ENCODE data around the gene ASCC3.
A peak's percentile ranks its signal among the peaks of the same experiment; 100 is the strongest.
"Not testable (repeated sequence)": the region's sequence is repeated elsewhere in the genome, so short reads cannot be mapped to it uniquely, and the experiment has no call there.

ASCC3 gene

DNA sequence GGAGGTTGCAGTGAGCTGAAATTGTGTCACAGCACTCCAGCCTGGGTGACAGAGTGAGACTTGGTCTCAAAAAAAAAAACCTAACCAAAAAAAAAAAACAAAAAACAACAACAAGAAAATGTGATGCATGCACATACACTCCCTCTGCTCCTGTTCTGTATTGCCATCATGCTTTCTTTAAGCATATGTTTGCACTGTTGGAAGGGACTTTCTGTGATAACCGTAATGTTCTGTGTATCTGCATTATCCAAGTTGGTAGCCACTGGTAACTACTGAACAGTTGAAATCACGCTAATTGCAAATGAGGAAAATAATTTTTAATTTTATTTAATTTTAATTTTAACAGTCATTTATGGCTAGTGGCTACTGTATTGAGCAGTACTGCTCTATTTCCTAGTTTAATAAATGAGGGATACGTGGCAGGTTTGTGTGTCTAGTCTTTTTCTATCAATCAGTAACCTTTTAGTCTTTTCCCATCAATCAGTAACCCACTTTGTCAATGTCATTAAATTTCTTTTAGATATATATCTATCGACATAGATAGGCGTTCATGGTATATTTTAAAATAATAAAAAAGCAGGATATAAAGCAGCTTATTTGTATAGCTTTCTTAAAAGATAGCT lies 135.6 kb downstream of the ASCC3 start:
- H3K36me3 Mint-ChIP-seq (ENCODE audit: low read depth): peaks cover 35% of the 10 kb centered on the region
- no peak for DNase-seq
- H3K27me3 Mint-ChIP-seq: no peaks in the 10 kb centered on the region
- no peak overlapping the region for H3K4me3 Mint-ChIP-seq
- no peaks in the 10 kb centered on the region for H3K4me1 Mint-ChIP-seq
- H3K27ac Mint-ChIP-seq: no peak overlapping the region
- ATAC-seq: no peak
- peaks cover 17% of the 10 kb centered on the region for H3K9me3 Mint-ChIP-seq

DNA sequence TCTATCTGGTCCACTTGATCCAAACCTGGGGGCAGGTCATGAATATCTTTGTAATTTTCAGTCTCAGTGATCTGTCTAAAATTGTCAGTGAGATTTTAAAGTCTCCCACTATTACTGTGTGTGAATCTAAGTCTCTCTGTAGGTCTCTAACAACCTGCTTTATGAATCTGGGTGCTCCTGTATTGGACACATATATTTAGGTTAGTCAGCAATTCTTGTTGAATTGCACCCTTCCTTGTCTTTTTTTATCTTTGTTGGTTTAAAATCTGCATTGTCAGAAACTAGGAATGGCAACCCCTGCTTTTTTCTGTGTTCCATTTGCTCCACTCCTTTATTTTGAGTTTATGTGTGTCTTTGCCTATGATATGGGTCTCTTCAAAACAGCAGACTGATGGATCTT lies 140.7 kb downstream of the ASCC3 start:
- Mint-ChIP-seq H3K4me1 (peaks cover 5% of the 10 kb centered on the region), H3K9me3 (peaks cover 26% of the 10 kb centered on the region), H3K27ac (no peak overlapping the region), H3K36me3 (ENCODE audit: low read depth) (peaks cover 27% of the 10 kb centered on the region), H3K4me3 (no peak overlapping the region), H3K27me3 (no peaks in the 10 kb centered on the region)
- DNase-seq: no peak
- no peak for ATAC-seq

DNA sequence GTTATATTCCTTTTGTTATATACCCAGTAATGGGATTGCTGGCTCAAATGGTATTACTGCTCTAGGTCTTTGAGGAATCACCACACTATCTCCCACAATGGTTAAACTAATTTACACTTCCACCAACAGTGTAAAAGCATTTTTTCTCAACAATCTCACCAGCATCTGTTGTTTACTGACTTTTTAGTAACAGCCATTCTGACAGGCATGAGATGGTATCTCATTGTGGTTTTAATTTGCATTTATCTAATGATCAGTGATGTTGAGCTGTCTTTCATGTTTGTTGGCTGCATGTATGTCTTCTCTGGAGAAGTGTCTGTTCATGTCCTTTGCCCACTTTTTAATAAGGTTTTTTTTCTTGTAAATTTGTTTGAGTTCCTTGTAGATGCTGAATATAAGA lies 143.4 kb downstream of the ASCC3 start:
- not testable (repeated sequence) for H3K4me1 Mint-ChIP-seq, H3K27me3 Mint-ChIP-seq, ATAC-seq, DNase-seq, H3K4me3 Mint-ChIP-seq, H3K27ac Mint-ChIP-seq
- Mint-ChIP-seq H3K36me3 (ENCODE audit: low read depth) (peaks cover 20% of the 10 kb centered on the region), H3K9me3 (peaks cover 22% of the 10 kb centered on the region)

- Mint-ChIP-seq H3K27ac (no peak overlapping the region), H3K4me1 (peaks cover 2% of the 10 kb centered on the region), H3K36me3 (ENCODE audit: low read depth) (peaks cover 2% of the 10 kb centered on the region)
Observed at GRCh38 chr6:100731411-100731810, 149.7 kb downstream of the ASCC3 start.

GRCh38 chr6:100730001-100730980 lies 150.8 kb downstream of the ASCC3 start:
- ATAC-seq (no peak), DNase-seq (no peak)
- no peak overlapping the region for H3K27ac Mint-ChIP-seq
- no peaks in the 10 kb centered on the region for H3K9me3 Mint-ChIP-seq
- H3K27me3 Mint-ChIP-seq: no peaks in the 10 kb centered on the region
- H3K4me3 Mint-ChIP-seq: no peak overlapping the region
- peaks cover 4% of the 10 kb centered on the region for H3K36me3 Mint-ChIP-seq (ENCODE audit: low read depth)
- peaks cover 2% of the 10 kb centered on the region for H3K4me1 Mint-ChIP-seq

More at GRCh38 chr6:100731411-100731810, 149.7 kb downstream of the ASCC3 start:
- ATAC-seq (no peak), DNase-seq (no peak)
- H3K27me3 Mint-ChIP-seq: no peaks in the 10 kb centered on the region
- no peak overlapping the region for H3K4me3 Mint-ChIP-seq
- H3K9me3 Mint-ChIP-seq: no peaks in the 10 kb centered on the region

- ATAC-seq (no peak), DNase-seq (no peak)
- no peak overlapping the region for H3K4me3 Mint-ChIP-seq
- H3K27ac Mint-ChIP-seq: no peak overlapping the region
- no peaks in the 10 kb centered on the region for H3K27me3 Mint-ChIP-seq
- H3K36me3 Mint-ChIP-seq (ENCODE audit: low read depth): peaks cover 18% of the 10 kb centered on the region
- H3K4me1 Mint-ChIP-seq: peaks cover 4% of the 10 kb centered on the region
- H3K9me3 Mint-ChIP-seq: no peaks in the 10 kb centered on the region
Observed at GRCh38 chr6:100726666-100727065, 154.5 kb downstream of the ASCC3 start.

- DNase-seq (no peak), ATAC-seq (no peak)
- Mint-ChIP-seq H3K4me3 (no peak overlapping the region), H3K27ac (no peak overlapping the region), H3K4me1 (peaks cover 10% of the 10 kb centered on the region), H3K36me3 (ENCODE audit: low read depth) (peaks cover 20% of the 10 kb centered on the region), H3K27me3 (no peaks in the 10 kb centered on the region), H3K9me3 (no peaks in the 10 kb centered on the region)
Observed at GRCh38 chr6:100724696-100725095, 156.4 kb downstream of the ASCC3 start.

DNA sequence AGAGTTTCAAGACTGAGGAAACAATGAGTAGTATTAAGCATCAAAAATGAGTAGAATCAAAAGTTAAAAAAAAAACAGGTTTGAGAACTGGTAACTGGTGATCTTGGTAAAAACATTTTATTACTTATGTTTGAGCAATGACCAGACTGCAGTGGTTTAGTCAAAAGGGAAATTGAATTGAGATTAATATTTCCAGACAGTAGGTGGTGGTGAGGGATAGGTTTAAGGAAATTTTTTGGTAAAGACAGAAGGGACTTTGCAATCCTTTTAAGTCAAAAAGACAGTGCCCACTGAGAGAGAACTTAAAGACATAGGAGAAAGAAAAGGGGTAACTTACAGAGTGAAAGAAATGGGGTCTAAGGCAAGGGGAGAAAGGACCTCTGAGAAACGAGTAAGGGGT lies 156.9 kb downstream of the ASCC3 start:
- peaks cover 10% of the 10 kb centered on the region for H3K4me1 Mint-ChIP-seq
- no peaks in the 10 kb centered on the region for H3K9me3 Mint-ChIP-seq
- H3K27ac Mint-ChIP-seq: no peak overlapping the region
- H3K27me3 Mint-ChIP-seq: no peaks in the 10 kb centered on the region
- no peak overlapping the region for H3K4me3 Mint-ChIP-seq
- no peak for DNase-seq
- H3K36me3 Mint-ChIP-seq (ENCODE audit: low read depth): peaks cover 20% of the 10 kb centered on the region
- no peak for ATAC-seq

GRCh38 chr6:100721256-100721655 lies 159.9 kb downstream of the ASCC3 start:
- no peak for ATAC-seq

DNA sequence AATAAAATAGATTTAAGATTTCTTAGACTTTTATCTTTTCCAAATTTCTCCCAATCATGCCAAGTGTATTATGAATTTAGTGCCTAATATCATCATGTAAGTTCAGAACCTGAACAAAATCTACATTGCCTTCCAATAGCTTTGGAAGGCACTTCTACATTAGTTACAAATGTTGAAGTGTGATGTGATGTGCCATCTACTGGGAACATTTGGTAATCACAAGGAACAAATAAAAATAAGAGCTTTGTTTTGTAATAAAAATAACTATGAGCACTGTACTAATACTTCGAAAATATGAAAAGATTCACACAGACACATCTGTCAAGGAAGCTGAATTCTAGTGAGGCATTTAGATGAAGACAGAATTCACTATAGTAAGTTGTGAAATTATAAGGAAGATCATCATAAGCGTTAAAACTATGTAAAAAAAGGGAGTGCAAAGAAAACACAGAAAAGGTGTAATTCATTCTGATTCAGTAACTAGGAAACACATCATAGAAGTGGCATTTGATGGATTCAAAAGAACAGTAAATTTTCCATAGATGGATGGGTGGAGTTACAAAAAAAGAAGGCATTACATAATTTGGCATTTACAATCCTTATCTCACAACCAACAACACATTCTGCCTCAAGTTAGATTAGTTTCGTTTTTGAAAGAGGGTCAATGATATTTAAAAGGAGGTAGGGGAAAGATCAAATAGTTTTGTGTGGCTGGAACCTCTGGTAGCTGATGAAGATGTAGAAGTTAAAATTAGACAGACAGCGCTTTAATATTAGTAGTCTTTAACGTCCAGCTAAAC lies 161.0 kb downstream of the ASCC3 start:
- DNase-seq: no peak
- Mint-ChIP-seq H3K27ac (no peak overlapping the region), H3K27me3 (no peaks in the 10 kb centered on the region), H3K4me1 (peaks cover 10% of the 10 kb centered on the region), H3K9me3 (no peaks in the 10 kb centered on the region), H3K36me3 (ENCODE audit: low read depth) (peaks cover 29% of the 10 kb centered on the region), H3K4me3 (no peak overlapping the region)
- no peak for ATAC-seq

More at GRCh38 chr6:100721256-100721655, 159.9 kb downstream of the ASCC3 start:
- Mint-ChIP-seq H3K4me3 (no peak overlapping the region), H3K36me3 (ENCODE audit: low read depth) (peaks cover 30% of the 10 kb centered on the region), H3K4me1 (peaks cover 10% of the 10 kb centered on the region), H3K27me3 (no peaks in the 10 kb centered on the region), H3K27ac (no peak overlapping the region), H3K9me3 (no peaks in the 10 kb centered on the region)
- no peak for DNase-seq

DNA sequence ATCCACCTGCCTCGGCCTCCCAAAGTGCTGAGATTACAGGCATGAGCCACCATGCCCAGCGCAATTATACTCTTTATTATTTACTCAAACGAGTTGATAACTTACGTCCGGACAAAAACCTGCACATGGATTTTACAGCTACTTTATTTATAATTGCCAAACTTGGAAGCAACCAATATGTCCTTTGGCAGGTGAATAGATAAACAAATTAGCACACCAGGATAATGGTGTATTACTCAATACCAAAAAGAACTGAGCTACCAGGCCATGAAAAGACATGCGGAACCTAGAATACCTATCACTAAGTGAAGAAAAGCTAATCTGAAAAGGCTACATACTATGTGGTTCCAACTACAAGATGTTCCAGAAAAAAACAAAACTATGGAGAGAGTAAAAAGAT lies 168.1 kb downstream of the ASCC3 start:
- DNase-seq: no peak
- Mint-ChIP-seq H3K27ac (no peak overlapping the region), H3K36me3 (ENCODE audit: low read depth) (peaks cover 37% of the 10 kb centered on the region), H3K4me1 (no peaks in the 10 kb centered on the region), H3K9me3 (no peaks in the 10 kb centered on the region), H3K27me3 (no peaks in the 10 kb centered on the region), H3K4me3 (no peak overlapping the region)
- no peak for ATAC-seq

DNA sequence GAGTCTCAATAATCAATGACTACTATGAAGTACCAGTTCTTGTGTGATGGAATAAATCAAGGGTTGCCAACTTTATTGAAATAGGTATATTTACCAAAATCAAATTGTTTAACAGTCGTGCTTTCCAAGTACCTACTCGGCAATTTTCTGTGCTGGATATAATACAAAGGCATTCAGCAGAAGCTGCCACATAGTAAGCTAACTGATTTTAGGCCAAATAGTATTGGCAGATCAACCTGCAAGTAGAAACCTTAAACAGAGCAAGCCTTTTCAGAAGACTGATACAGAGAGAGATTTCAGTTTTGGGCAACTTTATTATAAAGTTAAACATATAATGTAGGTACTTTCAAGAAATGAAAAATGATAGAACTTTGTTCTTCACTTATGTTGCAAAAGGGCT lies 174.6 kb downstream of the ASCC3 start:
- no peak overlapping the region for H3K4me3 Mint-ChIP-seq
- H3K36me3 Mint-ChIP-seq (ENCODE audit: low read depth): peaks cover 29% of the 10 kb centered on the region
- ATAC-seq: no peak
- H3K27ac Mint-ChIP-seq: no peak overlapping the region
- DNase-seq: no peak
- no peaks in the 10 kb centered on the region for H3K27me3 Mint-ChIP-seq
- peaks cover 10% of the 10 kb centered on the region for H3K9me3 Mint-ChIP-seq
- peaks cover 8% of the 10 kb centered on the region for H3K4me1 Mint-ChIP-seq

DNA sequence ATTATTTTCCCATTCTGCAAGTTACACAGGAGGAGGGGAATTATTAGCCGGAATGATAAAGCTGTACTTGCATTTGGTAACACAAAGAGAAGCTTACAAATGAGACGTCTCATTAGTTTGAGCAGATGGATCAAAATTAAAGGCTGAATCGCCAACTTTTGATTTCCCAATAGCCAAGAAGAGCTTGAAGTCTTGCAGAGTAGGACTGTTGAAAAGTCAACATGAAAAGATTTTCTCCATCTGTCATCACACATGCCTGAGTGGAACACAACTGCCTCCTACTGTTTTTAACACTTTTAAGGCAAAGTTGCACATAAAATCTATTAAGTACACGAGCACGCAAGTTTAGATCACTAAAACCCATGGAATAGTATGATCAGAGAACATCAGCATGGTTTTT lies 176.2 kb downstream of the ASCC3 start:
- peaks cover 15% of the 10 kb centered on the region for H3K9me3 Mint-ChIP-seq
- peaks cover 8% of the 10 kb centered on the region for H3K4me1 Mint-ChIP-seq
- peaks cover 39% of the 10 kb centered on the region for H3K36me3 Mint-ChIP-seq (ENCODE audit: low read depth)
- H3K4me3 Mint-ChIP-seq: no peak overlapping the region
- no peak for DNase-seq
- no peak overlapping the region for H3K27ac Mint-ChIP-seq
- H3K27me3 Mint-ChIP-seq: no peaks in the 10 kb centered on the region
- ATAC-seq: no peak

- no peaks in the 10 kb centered on the region for H3K27me3 Mint-ChIP-seq
- peak overlapping the region; percentile 28 for H3K27ac Mint-ChIP-seq
- peaks cover 10% of the 10 kb centered on the region for H3K4me1 Mint-ChIP-seq
- ATAC-seq: no peak
- no peak overlapping the region for H3K4me3 Mint-ChIP-seq
- H3K9me3 Mint-ChIP-seq: peaks cover 24% of the 10 kb centered on the region
- DNase-seq: no peak
- H3K36me3 Mint-ChIP-seq (ENCODE audit: low read depth): peaks cover 39% of the 10 kb centered on the region
Observed at GRCh38 chr6:100701728-100702127, 179.4 kb downstream of the ASCC3 start.
